Activated T-cell treated with anti-CD3 and anti-CD28 coated beads, Interleukin-2, amount 50 U/mL, for 72 hours (primary cell): ENCODE results near the gene SFPQ. TPM values are rescaled to one million over a fixed set of nuclear protein-coding genes. Genes with fewer than 3 reads are reported as not detected.

Experiments
- ATAC-seq, 2 donors: fragments of 150-1000 bp; cut with Tn5 transposase; replicated peaks in 1 of 2; 2 replicates each; pipeline ENCODE4 v1.10.0; 2021; ENCODE audit warnings: moderate library complexity in 2 of 2, mild to moderate bottlenecking in 1 of 2
- DNase-seq, 2 donors: peaks; one replicate each; pipeline ENCODE4 v3.0.0; 2021 to 2022; ENCODE audit warnings: mixed read lengths in 1 of 2
- H3K27ac Mint-ChIP-seq: one replicate; pipeline ENCODE4 v1.8.0; 2022; ENCODE audit warnings: mild to moderate bottlenecking, moderate library complexity, mixed read lengths
- H3K27me3 Mint-ChIP-seq: one replicate; pipeline ENCODE4 v1.8.0; 2022; ENCODE audit warnings: low read depth, mixed read lengths
- H3K36me3 Mint-ChIP-seq, 2 donors: one replicate each; pipeline ENCODE4 v1.8.0; 2022; ENCODE audit warnings: mixed read lengths in 2 of 2, mild to moderate bottlenecking in 1 of 2; ENCODE audit not compliant: insufficient read depth in 2 of 2
- H3K4me1 Mint-ChIP-seq: one replicate; pipeline ENCODE4 v1.8.0; 2022; ENCODE audit warnings: low read depth, mixed read lengths
- H3K4me3 Mint-ChIP-seq, 2 donors: one replicate each; pipeline ENCODE4 v1.8.0; 2022; ENCODE audit warnings: mild to moderate bottlenecking in 2 of 2, mixed read lengths in 2 of 2, moderate library complexity in 2 of 2
- H3K9me3 Mint-ChIP-seq, 2 donors: one replicate each; pipeline ENCODE4 v1.8.0; 2022; ENCODE audit warnings: mixed read lengths in 2 of 2
- total RNA-seq, 2 donors: library from RNA; stranded (reverse); gene quantifications; one replicate each; pipeline ENCODE4 v1.2.3, GENCODE V29; 2022

The SFPQ gene
- total RNA-seq, 2 donors from 2014 or later: 288 to 297 TPM

DNA sequence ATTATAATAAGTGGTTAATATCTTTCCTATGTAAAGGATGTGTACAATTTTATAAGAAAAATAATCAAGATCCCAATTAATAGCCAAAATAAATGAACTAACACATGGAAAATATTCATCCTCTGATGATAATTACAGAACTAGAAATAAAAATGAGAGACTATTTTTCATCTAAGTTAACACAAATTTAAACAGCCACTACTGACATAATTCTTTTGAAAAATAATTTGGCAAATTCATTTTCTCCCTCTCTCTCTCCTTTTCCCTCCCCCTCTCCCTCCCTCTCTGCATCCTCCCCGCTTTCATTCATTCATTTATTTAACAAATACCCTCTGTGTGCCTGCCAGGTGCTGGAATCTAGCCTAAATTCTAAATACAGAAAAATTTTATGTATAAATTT, 10.3 kb upstream of the SFPQ start:
- ATAC-seq: no peak
- Mint-ChIP-seq H3K4me3 (no peak overlapping the region), H3K27ac (no peak overlapping the region), H3K4me1 (peaks cover 5% of the 10 kb centered on the region), H3K27me3 (no peaks in the 10 kb centered on the region), H3K9me3 (no peaks in the 10 kb centered on the region), H3K36me3 (no peaks in the 10 kb centered on the region)
- DNase-seq: no peak

DNA sequence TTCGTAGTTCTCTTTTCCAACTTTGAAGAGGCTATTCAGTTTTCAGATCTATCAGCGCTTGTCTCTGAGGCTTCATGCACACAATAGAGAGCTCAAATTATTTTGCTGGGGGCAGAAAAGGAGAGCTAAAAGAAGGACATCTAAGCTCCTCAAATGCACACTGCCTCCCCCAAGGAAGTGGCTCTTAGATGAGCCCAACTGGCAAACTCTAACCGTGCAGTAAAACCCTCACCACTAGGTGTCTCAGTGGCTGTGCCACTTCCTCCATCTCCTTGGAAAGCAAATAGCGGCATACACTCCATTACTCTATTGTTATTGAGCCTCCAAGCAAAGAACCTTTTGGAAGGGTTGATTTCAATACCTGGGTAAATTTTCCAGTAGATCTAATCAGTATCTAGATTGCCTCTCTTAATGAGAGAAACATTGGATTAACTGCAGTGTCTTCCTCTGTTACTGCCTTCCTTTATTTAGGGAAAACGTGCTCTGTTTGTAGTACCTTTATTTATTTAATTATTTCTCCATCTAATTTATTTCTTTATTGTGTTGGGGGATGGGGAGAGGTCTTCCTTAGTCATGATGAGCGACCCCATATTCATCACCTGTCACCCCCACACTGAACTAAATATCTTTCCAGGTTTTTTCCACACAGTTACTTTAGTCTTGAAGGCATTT, 9.2 kb upstream of the SFPQ start:
- Mint-ChIP-seq H3K4me3 (peak overlapping the region in 1 of 2 donors; percentile 59), H3K4me1 (peaks cover 5% of the 10 kb centered on the region), H3K27me3 (no peaks in the 10 kb centered on the region), H3K27ac (no peak overlapping the region), H3K9me3 (no peaks in the 10 kb centered on the region), H3K36me3 (no peaks in the 10 kb centered on the region)
- DNase-seq (peak; percentile 71 to 74), ATAC-seq (peak; percentile 98 to 99)

GRCh38 chr1:35201631-35202030, 8.7 kb upstream of the SFPQ start:
- DNase-seq (no peak), ATAC-seq (no peak)
- Mint-ChIP-seq H3K9me3 (no peaks in the 10 kb centered on the region), H3K27me3 (no peaks in the 10 kb centered on the region), H3K27ac (no peak overlapping the region), H3K4me3 (no peak overlapping the region), H3K36me3 (no peaks in the 10 kb centered on the region), H3K4me1 (peaks cover 5% of the 10 kb centered on the region)

- H3K36me3 Mint-ChIP-seq: peaks cover 32 to 47% of the 10 kb centered on the region in 2 donors
- peak; percentile 53 to 54 for ATAC-seq
These were observed 691 bp downstream of the SFPQ start for GRCh38 chr1:35192056-35192852.

DNA sequence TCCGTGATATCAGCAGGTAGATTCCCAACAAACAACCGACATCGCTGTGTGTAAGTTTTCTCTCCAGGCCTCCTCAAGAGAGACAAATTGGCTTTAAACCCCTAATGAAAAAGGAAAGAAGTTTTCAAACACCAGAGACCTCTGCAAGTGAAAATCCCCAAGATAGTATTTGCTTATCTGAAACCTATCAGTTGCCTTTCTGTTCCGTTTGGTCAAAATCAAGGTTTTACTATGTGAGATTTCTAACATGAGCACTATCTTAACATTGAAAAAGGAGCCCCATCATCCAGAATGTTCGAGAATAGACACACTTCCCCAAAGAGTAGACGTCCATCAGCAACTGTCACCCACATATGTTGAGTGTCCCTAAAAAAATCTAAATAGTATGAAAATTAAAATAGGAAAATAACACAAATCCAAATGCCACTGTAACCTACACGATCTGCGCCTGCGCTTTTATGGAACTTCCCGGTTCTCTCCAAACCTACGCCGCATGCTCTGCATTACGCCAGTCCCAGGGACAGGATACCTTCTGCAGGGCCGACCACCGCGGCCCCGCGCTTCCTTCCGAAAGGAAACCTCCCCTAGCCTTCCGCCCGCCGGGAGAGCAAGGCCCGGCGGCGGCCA, 1.4 kb downstream of the SFPQ start:
- DNase-seq (no peak), ATAC-seq (no peak)
- Mint-ChIP-seq H3K27me3 (no peaks in the 10 kb centered on the region), H3K27ac (peak overlapping the region; percentile 99), H3K4me3 (peak overlapping the region; percentile 95 to 100), H3K9me3 (no peaks in the 10 kb centered on the region), H3K4me1 (peaks cover 67% of the 10 kb centered on the region), H3K36me3 (peaks cover 34 to 54% of the 10 kb centered on the region in 2 donors)

More at GRCh38 chr1:35192056-35192852, 691 bp downstream of the SFPQ start:
- Mint-ChIP-seq H3K9me3 (no peaks in the 10 kb centered on the region), H3K27me3 (no peaks in the 10 kb centered on the region), H3K4me3 (peak overlapping the region; percentile 95 to 100), H3K27ac (peak overlapping the region; percentile 90), H3K4me1 (peaks cover 60% of the 10 kb centered on the region)
- peak; percentile 91 to 95 for DNase-seq

GRCh38 chr1:35190784-35191183, 2.2 kb downstream of the SFPQ start:
- ATAC-seq (no peak), DNase-seq (no peak)
- Mint-ChIP-seq H3K9me3 (no peaks in the 10 kb centered on the region), H3K27ac (peak overlapping the region; percentile 99), H3K27me3 (no peaks in the 10 kb centered on the region), H3K36me3 (peaks cover 37 to 61% of the 10 kb centered on the region in 2 donors), H3K4me1 (peaks cover 75% of the 10 kb centered on the region), H3K4me3 (peak overlapping the region; percentile 95 to 100)

DNA sequence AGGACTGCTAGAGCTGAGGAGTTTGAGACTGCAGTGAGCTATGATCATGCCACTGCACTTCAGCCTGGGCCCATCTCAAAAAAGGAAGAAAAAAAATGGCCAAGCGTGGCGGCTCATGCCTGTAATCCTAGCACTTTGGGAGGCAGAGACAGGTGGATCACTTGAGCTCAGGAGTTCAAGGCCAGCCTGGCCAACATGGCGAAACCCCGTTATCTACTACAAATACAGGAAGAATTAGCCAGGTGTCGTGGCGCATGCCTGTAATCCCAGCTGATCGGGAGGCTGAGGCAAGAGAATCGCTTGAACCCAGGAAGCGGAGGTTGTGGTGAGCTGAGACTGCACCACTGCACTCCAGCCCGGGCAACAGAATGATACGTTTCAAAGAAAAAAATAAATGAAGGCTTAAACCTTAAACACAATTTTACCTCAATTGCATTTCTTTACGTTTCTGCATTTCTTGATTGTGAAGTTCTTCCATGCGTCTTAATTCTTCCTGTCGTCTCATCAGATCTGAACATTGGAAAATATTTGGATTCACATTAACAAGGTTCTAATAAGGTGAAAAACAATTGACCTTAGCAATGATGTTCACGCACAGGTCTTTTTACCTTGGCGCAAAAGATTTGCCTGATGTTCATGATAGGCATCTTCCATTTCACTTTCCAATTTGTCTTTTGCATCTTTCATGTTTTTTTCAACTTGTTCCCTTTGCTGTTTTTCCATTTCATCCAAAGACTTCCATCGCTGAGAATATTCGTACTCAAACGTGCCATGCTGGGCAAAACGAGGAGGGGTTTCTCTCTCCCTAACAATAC, 4.2 kb downstream of the SFPQ start:
- Mint-ChIP-seq H3K27me3 (no peaks in the 10 kb centered on the region), H3K9me3 (no peaks in the 10 kb centered on the region), H3K4me1 (peaks cover 84% of the 10 kb centered on the region), H3K27ac (peak overlapping the region; percentile 99), H3K4me3 (peak overlapping the region; percentile 95 to 100), H3K36me3 (peaks cover 40 to 81% of the 10 kb centered on the region in 2 donors)
- DNase-seq (no peak), ATAC-seq (no peak)

DNA sequence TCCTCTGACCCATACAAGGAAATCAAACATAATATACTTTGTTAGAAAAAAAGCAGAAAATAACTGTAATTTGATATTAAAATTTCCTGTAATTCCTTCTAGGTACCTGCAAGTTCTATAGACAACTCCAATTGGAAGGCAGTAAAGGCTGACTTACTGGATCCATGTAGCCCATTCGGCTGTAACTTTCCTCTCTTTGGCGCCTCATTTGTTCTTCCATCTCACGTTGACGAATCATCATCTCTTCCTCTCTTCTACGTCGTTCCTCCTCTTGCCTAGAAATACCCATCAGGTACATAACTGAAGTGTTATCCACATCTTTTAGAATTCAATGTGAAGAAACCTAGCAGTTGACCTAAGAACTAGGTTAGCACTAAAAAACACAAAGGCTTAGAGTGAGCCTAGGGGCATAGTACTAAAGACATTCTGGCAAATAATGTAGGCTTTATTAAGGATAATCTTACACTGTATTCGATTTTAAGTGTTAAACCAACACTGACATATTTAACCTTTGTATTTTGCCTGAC, 5.1 kb downstream of the SFPQ start:
- Mint-ChIP-seq H3K9me3 (no peaks in the 10 kb centered on the region), H3K27ac (peak overlapping the region; percentile 99), H3K4me1 (peaks cover 85% of the 10 kb centered on the region), H3K36me3 (peaks cover 43 to 89% of the 10 kb centered on the region in 2 donors), H3K27me3 (no peaks in the 10 kb centered on the region), H3K4me3 (peak overlapping the region; percentile 95 to 100)
- no peak for DNase-seq
- ATAC-seq: no peak

- no peak for ATAC-seq
- Mint-ChIP-seq H3K27me3 (no peaks in the 10 kb centered on the region), H3K27ac (peak overlapping the region; percentile 99), H3K4me3 (peak overlapping the region; percentile 56 to 100), H3K4me1 (peaks cover 100% of the 10 kb centered on the region), H3K9me3 (no peaks in the 10 kb centered on the region), H3K36me3 (peaks cover 40 to 95% of the 10 kb centered on the region in 2 donors)
- DNase-seq: no peak
These were observed 6.7 kb downstream of the SFPQ start for GRCh38 chr1:35186239-35186638.

DNA sequence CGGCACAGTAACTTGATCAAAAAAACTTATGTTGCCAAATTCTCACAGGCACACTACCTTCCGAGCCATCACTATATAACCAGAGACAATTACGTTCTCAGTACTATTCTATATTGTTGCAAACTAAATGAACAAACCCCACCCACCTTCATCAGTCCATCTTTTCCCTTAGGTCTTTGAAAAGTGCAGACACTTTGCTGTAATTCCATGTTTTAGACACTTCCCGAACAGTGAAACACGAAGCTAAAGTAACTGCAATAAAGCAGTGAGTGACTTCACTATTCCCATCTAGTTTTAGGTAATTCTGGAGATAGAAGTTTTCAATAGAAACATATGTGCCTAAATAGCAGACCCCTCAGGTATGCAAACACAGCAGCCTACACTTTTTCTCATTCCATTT, 7.7 kb downstream of the SFPQ start:
- H3K4me3 Mint-ChIP-seq: peak overlapping the region; percentile 61 to 100
- DNase-seq: no peak
- no peak for ATAC-seq
- H3K27ac Mint-ChIP-seq: peak overlapping the region; percentile 99
- peaks cover 100% of the 10 kb centered on the region for H3K4me1 Mint-ChIP-seq
- no peaks in the 10 kb centered on the region for H3K9me3 Mint-ChIP-seq
- peaks cover 37 to 95% of the 10 kb centered on the region in 2 donors for H3K36me3 Mint-ChIP-seq
- H3K27me3 Mint-ChIP-seq: no peaks in the 10 kb centered on the region

DNA sequence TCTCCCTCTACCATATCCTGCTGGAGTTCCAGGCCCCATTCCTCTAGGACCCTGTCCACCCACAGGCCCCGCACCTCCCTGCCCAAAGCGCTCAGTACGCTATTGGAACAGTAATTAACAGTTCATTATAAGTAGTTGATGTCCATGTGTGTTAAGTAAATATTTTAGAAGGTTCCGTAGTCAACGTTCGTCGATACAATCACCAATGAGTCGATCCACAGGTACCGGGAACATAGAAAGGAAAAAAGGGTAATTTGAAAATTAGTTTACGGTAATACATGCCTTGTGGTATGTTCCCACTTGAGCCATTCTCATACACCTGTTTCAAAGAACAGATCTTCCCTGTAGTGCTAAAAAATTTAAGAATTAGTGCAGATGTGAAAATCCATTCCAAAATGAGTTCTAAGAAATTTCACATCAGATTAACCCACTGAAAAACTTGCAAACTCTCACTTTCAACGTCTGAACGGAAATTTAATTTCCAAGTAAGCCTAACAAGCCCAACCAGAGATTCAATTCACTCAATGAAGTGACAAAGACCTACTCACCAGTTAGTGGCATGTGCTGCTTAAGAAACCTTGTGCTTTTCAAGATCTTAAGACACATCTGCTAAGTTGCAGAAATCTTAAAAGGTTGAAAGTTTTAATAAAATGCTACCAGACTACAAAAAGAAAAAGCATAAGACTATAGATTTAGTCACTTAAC, 8.3 kb downstream of the SFPQ start:
- Mint-ChIP-seq H3K4me1 (peaks cover 100% of the 10 kb centered on the region), H3K27ac (peak overlapping the region; percentile 99), H3K27me3 (no peaks in the 10 kb centered on the region), H3K4me3 (peak overlapping the region; percentile 61 to 100), H3K9me3 (no peaks in the 10 kb centered on the region), H3K36me3 (peaks cover 34 to 94% of the 10 kb centered on the region in 2 donors)
- DNase-seq (no peak), ATAC-seq (no peak)
